NCI-H2196 (cell line): Measurements from ENCODE around the gene PIK3IP1.
A peak's percentile ranks its signal among the peaks of the same experiment; 100 is the strongest.

ENCODE experiments used
- DNase-seq: peaks from one replicate; lab custom pipeline; 2025; ENCODE audit not compliant: unreplicated experiment; lab: John Stamatoyannopoulos, UW

The PIK3IP1 gene

DNA sequence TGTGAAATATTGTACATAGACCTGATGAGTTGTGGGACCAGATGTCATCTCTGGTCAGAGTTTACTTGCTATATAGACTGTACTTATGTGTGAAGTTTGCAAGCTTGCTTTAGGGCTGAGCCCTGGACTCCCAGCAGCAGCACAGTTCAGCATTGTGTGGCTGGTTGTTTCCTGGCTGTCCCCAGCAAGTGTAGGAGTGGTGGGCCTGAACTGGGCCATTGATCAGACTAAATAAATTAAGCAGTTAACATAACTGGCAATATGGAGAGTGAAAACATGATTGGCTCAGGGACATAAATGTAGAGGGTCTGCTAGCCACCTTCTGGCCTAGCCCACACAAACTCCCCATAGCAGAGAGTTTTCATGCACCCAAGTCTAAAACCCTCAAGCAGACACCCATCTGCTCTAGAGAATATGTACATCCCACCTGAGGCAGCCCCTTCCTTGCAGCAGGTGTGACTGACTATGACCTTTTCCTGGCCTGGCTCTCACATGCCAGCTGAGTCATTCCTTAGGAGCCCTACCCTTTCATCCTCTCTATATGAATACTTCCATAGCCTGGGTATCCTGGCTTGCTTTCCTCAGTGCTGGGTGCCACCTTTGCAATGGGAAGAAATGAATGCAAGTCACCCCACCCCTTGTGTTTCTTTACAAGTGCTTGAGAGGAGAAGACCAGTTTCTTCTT lies 12.3 kb downstream of the PIK3IP1 start:
- no peak for DNase-seq

- no peak for DNase-seq
Measured at GRCh38 chr22:31279327-31279669, 13.0 kb downstream of the PIK3IP1 start.

DNA sequence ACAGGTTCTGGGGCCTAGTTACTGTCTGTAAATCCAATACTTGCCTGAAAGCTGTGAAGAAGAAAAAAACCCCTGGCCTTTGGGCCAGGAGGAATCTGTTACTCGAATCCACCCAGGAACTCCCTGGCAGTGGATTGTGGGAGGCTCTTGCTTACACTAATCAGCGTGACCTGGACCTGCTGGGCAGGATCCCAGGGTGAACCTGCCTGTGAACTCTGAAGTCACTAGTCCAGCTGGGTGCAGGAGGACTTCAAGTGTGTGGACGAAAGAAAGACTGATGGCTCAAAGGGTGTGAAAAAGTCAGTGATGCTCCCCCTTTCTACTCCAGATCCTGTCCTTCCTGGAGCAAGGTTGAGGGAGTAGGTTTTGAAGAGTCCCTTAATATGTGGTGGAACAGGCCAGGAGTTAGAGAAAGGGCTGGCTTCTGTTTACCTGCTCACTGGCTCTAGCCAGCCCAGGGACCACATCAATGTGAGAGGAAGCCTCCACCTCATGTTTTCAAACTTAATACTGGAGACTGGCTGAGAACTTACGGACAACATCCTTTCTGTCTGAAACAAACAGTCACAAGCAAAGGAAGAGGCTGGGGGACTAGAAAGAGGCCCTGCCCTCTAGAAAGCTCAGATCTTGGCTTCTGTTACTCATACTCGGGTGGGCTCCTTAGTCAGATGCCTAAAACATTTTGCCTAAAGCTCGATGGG lies 13.5 kb downstream of the PIK3IP1 start:
- no peak for DNase-seq

GRCh38 chr22:31278151-31278621 lies 14.1 kb downstream of the PIK3IP1 start:
- DNase-seq = no peak

DNA sequence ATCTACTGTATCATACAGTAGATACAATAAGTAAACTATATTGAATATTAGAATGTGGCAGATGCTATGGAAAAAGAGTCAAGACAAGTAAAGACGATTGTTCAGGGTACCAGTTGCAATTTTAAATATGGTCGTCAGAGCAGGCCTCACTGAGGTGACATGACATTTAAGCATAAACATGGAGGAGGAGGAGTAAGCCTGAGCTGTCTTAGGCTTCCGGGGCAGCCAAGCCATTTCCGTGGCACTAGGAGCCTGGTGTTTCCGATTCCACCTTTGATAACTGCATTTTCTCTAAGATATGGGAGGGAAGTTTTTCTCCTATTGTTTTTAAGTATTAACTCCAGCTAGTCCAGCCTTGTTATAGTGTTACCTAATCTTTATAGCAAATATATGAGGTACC lies 14.5 kb downstream of the PIK3IP1 start:
- DNase-seq = no peak

DNA sequence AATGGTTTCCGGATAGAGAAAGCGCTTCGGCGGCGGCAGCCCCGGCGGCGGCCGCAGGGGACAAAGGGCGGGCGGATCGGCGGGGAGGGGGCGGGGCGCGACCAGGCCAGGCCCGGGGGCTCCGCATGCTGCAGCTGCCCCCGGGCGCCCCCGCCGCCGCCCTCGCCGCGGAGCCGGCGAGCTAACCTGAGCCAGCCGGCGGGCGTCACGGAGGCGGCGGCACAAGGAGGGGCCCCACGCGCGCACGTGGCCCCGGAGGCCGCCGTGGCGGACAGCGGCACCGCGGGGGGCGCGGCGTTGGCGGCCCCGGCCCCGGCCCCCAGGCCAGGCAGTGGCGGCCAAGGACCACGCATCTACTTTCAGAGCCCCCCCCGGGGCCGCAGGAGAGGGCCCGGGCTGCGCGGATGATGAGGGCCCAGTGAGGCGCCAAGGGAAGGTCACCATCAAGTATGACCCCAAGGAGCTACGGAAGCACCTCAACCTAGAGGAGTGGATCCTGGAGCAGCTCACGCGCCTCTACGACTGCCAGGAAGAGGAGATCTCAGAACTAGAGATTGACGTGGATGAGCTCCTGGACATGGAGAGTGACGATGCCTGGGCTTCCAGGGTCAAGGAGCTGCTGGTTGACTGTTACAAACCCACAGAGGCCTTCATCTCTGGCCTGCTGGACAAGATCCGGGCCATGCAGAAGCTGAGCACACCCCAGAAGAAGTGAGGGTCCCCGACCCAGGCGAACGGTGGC lies 15.7 kb downstream of the PIK3IP1 start:
- no peak for DNase-seq

DNA sequence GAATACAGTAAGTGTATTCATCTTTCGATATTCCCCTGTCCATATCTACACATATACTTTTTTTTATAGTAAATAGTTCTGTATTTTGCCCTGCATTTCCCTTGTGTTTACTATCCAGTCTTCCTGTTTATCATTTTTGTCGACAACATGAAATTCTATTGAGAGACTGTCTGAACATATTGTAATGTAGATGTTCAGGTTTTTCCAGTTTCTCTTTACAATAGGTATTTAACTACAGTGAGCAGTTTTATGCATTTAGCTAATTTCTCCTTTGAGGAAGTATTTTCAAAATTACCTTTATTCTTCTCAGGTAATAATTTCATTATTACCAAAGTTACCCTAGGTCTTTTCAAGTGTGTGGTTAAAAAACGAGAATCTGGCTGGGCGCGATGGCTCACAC lies 16.7 kb downstream of the PIK3IP1 start:
- DNase-seq = no peak

DNA sequence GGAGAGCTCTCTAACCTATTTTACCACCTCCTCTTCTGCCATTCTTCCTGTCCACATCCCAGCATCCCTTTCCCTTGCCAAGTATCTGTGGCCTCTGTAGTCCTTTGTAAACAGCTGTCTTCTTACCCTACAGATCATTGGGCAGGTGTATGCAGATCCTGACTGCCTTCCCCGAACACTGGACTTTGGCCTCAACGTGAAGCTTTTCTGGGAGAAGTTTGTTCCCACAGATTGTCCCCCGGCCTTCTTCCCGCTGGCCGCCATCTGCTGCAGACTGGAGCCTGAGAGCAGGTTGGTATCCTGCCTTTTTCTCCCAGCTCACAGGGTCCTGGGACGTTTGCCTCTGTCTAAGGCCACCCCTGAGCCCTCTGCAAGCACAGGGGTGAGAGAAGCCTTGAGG lies 17.3 kb downstream of the PIK3IP1 start:
- DNase-seq = no peak

- no peak for DNase-seq
Measured at GRCh38 chr22:31274017-31274416, 18.3 kb downstream of the PIK3IP1 start.

DNA sequence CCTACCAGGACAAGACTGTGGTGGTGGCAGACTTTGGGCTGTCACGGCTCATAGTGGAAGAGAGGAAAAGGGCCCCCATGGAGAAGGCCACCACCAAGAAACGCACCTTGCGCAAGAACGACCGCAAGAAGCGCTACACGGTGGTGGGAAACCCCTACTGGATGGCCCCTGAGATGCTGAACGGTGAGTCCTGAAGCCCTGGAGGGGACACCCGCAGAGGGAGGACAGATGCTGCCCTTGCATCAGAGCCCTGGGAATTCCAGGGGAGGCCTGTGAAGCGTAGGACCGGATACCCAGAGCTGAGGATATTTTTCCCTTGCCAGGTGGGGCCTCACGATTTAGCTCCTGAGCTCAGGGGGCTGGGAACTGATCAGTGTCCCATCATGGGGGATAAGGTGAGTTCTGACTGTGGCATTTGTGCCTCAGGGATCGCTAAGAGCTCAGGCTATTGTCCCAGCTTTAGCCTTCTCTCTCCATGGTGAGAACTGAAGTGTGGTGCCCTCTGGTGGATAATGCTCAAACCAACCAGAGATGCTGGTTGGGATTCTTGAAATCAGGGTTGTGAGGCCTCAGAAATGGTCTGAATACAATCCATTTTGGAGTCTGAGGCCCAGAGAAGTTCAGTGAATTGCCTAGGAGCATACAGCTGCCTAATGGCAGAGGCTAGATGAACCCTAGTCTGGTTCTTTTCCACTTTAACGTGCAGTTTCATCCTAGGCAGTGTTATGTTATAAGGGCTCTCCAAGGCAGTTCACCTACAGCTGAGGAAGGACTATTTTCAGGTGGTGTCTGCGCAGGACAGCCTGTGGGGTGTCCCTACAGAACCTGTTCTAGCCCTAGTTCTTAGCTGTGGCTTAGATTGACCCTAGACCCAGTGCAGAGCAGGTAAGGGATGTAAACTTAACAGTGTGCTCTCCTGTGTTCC lies 19.5 kb downstream of the PIK3IP1 start:
- peak; percentile 36 for DNase-seq

GRCh38 chr22:31271485-31271884 lies 20.8 kb downstream of the PIK3IP1 start:
- no peak for DNase-seq

GRCh38 chr22:31271026-31271425 lies 21.3 kb downstream of the PIK3IP1 start:
- no peak for DNase-seq

- no peak for DNase-seq
Measured at GRCh38 chr22:31269892-31270579, 22.3 kb downstream of the PIK3IP1 start.

GRCh38 chr22:31268281-31268680 lies 24.0 kb downstream of the PIK3IP1 start:
- DNase-seq = no peak

DNA sequence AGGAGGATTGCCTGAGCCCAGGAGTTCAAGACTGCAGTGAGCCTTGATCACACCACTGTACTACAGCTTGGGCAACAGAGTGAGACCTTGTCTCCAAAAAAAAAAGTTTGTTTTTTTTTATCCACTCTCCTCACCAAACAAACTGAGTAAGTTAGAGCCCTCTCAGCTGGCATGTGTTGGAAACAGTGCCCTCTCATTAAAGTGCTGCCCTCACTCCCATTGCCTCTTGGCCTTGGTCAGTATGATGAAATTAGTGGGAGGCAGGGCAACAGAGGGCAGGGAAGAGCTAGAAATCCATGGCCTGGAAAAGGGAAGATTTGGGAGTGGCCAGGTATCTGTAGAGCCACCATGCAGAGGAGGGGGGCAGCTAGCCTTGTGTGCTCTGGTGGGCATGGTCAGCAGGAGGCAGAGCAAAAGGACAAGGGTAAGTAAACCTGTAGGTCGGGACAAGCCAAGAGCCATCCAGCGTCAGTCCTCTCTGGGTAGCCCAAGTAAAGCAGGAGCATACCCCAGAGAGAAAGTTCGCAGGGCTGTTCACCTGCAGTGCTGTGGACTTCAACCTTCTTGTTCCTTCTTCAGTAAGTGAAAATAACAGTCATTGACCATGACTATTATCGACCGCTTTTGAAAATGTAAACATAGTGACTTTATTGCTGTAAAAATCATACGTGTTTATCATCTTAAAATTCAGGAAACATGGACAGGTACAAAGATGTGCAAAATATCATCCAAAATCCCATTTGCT lies 28.2 kb downstream of the PIK3IP1 start:
- no peak for DNase-seq

DNA sequence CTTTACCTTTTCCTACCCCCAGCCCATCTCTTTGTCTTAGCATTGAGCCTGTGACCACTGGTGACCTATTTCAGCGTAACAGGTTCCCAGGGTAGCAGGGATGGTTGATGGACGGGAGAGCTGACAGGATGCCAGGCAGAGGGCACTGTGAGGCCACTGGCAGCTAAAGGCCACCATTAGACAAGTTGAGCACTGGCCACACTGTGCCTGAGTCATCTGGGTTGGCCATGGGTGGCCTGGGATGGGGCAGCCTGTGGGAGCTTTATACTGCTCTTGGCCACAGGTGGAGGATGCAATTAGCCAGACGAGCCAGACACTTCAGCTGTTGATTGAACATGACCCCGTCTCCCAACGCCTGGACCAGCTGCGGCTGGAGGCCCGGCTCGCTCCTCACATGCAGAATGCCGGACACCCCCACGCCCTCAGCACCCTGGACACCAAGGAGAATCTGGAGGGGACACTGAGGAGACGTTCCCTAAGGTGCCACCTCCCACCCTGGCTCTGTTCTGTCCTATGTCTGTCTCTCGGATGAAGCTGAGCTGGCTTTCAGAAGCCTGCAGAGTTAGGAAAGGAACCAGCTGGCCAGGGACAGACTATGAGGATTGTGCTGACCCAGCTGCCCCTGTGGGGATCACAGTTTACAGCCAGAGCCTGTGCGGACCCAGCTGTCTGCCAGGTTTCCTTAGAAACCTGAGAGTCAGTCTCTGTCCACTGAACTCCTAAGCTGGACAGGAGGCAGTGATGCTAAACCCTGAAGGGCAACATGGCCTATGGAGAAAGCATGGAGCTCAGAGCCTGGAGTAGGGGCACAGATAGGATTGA lies 29.8 kb downstream of the PIK3IP1 start:
- no peak for DNase-seq

- DNase-seq = no peak
Measured at GRCh38 chr22:31260474-31260856, 31.8 kb downstream of the PIK3IP1 start.

DNA sequence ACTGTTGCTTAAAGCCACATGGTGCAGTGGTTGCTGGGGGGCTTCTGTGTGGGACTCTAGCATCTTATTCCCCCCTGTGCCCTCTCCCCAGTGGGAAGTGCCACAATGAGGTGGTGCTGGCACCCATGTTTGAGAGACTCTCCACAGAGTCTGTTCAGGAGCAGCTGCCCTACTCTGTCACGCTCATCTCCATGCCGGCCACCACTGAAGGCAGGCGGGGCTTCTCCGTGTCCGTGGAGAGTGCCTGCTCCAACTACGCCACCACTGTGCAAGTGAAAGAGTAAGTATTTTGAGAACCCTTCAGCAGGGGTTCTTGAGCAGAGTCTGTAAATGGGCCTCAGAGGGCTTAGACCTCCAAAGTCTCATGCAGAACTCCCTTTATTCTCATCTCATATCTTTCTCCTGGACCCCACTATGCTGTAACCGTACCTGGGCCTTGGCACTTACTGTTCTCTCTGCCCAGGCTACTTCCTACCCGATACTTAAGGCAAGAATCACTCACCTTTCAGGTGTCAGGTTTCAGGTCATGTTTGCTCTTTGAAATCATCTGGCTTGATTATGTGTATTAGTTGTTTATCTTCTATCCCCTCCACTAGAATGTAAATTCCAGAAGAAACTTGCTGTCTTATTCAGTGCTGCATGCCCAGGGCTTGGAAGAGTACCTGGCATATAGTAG lies 32.4 kb downstream of the PIK3IP1 start:
- DNase-seq = no peak
